Upper lobe of left lung (tissue), 4 donors: Measurements from ENCODE around the gene MED31.

Source experiments
- CTCF ChIP-seq, 6 experiments: fragments of 450-650 bp in 4 of 6; fragments of 200-600 bp in 2 of 6; sonication (generic) in 2 of 6; IDR thresholded peaks; one replicate each; pipeline ENCODE4 v1.5.1; 2016 to 2019; ENCODE audit warnings: antibody characterized with exemption in 6 of 6
- POLR2A ChIP-seq, 4 donors: fragments of 450-650 bp; IDR thresholded peaks; one replicate each; pipeline ENCODE4 v1.5.1; 2016 to 2017; ENCODE audit warnings: antibody characterized with exemption in 4 of 4, mild to moderate bottlenecking in 2 of 4

DNA sequence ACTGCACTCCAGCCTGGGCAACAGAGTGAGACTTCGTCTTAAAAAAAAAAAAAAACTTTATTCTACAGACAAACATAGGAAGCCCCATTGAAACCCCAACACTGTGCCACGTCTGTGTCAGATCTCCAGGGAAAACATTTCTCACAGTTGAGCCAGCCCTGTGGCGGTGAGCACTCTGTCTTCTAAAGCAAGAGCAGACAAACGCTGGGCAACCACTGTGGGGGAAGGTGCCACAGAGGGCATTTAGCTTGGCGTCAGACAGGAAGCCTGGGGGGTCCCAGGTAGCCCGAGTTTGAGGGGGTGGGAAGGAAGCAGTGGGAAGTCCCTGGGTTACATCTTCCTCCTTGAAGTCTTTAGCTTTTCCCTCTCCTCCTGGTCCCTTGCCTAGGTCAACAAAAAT lies 16.1 kb upstream of the MED31 start:
- TF ChIP-seq CTCF (IDR thresholded peaks at IDR 0.05) (no peak), POLR2A (IDR thresholded peaks at IDR 0.05) (no peak)
